ENCODE results near the gene AFMID. TPM values are rescaled to one million over a fixed set of nuclear protein-coding genes. Genes with fewer than 3 reads are reported as not detected.
A peak's percentile ranks its signal among the peaks of the same experiment; 100 is the strongest.

Gene AFMID
- total and polyA plus RNA-seq, 2 of the 8 experiments (the other 6 are each of a cell fraction or from before 2014, with no cell fraction given), result 49.0 to 53.0 TPM

DNA sequence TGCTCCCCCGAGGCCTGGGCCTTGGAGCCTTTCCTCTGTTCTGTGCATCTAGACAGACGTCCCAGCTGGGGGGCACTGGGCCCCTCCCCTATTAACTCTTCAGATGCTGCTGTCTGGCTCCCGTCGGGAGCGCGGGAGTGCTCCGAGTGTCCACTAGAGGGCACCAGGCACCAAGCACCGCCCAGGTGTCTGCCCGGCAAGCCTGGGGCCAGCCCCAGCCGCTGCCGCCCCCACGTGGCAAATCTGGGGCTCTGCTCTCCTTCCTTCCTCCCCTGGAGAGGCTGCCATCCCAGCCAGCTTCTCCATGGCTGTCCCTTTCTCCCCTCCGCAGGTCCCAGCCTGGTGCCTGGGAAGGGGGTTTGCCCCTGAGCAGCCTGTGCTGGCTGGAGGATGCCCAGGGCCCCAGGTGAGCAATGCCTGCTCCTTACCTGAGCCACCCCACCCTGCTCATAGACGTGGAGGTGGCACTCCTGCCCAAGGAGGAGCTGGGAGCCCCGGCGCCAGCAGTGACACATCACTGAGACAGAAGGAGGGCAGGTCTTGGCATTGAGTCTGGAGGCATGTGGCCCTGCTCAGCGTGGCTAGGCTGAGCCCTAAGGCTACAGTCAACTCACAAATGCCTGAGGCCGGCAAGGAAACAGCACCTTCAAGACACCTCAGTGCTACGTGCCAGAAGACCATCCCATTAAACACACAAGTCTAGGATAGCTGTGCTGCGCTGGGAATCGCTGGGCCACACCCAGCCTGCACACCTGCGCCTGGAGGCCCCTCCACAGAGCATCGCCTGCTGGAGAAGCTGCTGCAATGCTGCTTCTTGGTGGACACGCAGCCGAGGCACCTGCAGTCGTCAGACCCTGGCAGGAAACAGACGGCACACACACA, 64.0 kb downstream of the AFMID start (continued):
- TF ChIP-seq ASH2L (IDR thresholded peaks at IDR 0.05; ENCODE audit: low read length), result no peak
- no peak for TF ChIP-seq RBBP5 (IDR thresholded peaks at IDR 0.05; ENCODE audit: borderline replicate concordance, low read depth, low read length)
- TF ChIP-seq JUN (IDR thresholded peaks at IDR 0.05; ENCODE audit: low read depth, low read length), result no peak
- no peak for TF ChIP-seq HDAC2 (IDR thresholded peaks at IDR 0.05; ENCODE audit: borderline replicate concordance in 1 of 2, low read depth in 2 of 2, low read length in 2 of 2)
- TF ChIP-seq, protein P1, sequence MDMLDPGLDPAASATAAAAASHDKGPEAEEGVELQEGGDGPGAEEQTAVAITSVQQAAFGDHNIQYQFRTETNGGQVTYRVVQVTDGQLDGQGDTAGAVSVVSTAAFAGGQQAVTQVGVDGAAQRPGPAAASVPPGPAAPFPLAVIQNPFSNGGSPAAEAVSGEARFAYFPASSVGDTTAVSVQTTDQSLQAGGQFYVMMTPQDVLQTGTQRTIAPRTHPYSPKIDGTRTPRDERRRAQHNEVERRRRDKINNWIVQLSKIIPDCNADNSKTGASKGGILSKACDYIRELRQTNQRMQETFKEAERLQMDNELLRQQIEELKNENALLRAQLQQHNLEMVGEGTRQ (IDR thresholded peaks at IDR 0.05; ENCODE audit: low read length), result 0 out of 2 replicates have a peak, but pooled peaks have one; percentile 37
- TF ChIP-seq NRF1 (IDR thresholded peaks at IDR 0.05; ENCODE audit: low read depth, low read length), result no peak
- TF ChIP-seq RAD21 (IDR thresholded peaks at IDR 0.05 in 1 of 2, conservative IDR thresholded peaks at IDR 0.05 in 1 of 2; ENCODE audit: low read depth in 2 of 2, low read length in 2 of 2), result peak; percentile 93 to 95
- peak; percentile 46; the same call in 1 of the 2 replicates for TF ChIP-seq CHD2 (IDR thresholded peaks at IDR 0.05; ENCODE audit: low read length)
- TF ChIP-seq SP4 (IDR thresholded peaks at IDR 0.05; ENCODE audit: low read length), result peak; percentile 83; the same call in 1 of the 2 replicates
- peak; percentile 49; the same call in 1 of the 2 replicates for TF ChIP-seq JUND (IDR thresholded peaks at IDR 0.05; ENCODE audit: low read length)
- TF ChIP-seq EZH2 (IDR thresholded peaks at IDR 0.05; ENCODE audit: low read depth, low read length, severe bottlenecking), result no peak
- TF ChIP-seq, protein P2, sequence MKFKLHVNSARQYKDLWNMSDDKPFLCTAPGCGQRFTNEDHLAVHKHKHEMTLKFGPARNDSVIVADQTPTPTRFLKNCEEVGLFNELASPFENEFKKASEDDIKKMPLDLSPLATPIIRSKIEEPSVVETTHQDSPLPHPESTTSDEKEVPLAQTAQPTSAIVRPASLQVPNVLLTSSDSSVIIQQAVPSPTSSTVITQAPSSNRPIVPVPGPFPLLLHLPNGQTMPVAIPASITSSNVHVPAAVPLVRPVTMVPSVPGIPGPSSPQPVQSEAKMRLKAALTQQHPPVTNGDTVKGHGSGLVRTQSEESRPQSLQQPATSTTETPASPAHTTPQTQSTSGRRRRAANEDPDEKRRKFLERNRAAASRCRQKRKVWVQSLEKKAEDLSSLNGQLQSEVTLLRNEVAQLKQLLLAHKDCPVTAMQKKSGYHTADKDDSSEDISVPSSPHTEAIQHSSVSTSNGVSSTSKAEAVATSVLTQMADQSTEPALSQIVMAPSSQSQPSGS (IDR thresholded peaks at IDR 0.05; ENCODE audit: low read length), result no peak
- TF ChIP-seq, protein P3, sequence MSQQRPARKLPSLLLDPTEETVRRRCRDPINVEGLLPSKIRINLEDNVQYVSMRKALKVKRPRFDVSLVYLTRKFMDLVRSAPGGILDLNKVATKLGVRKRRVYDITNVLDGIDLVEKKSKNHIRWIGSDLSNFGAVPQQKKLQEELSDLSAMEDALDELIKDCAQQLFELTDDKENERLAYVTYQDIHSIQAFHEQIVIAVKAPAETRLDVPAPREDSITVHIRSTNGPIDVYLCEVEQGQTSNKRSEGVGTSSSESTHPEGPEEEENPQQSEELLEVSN (IDR thresholded peaks at IDR 0.05), result no peak
- peak; percentile 91 for TF ChIP-seq TCF12 (IDR thresholded peaks at IDR 0.05; ENCODE audit: low read depth, low read length)
- TF ChIP-seq NANOG (IDR thresholded peaks at IDR 0.05; ENCODE audit: insufficient read depth, low read depth, low read length, poor library complexity, severe bottlenecking), result no peak
- TF ChIP-seq RFX5 (IDR thresholded peaks at IDR 0.05; ENCODE audit: borderline replicate concordance, low read depth, low read length), result no peak
- no peak for TF ChIP-seq POLR2A (IDR thresholded peaks at IDR 0.05; ENCODE audit: control extremely low read depth in 1 of 2, low read depth in 2 of 2, low read length in 2 of 2)
- no peak for TF ChIP-seq TEAD4 (IDR thresholded peaks at IDR 0.05; ENCODE audit: low read depth, low read length)
- peak; percentile 56; the same call in 1 of the 2 replicates for TF ChIP-seq GABPA (IDR thresholded peaks at IDR 0.05; ENCODE audit: borderline replicate concordance, insufficient read depth, low read length)

Data from H1 (cell line).